HL-60/S4 treated with retinoic acid at 250 ng/mL for 4 days and 3 days (cell line): Measurements from ENCODE around the gene ZNHIT2.

Experiments used
- in situ Hi-C: fragments of 300-500 bp; cut with MboI; formaldehyde crosslinking; loops from 2 replicates; pipeline ENCODE4 v1.7.0; 2022; ENCODE audit warnings: low sequenced_read_pairs

The ZNHIT2 gene

DNA sequence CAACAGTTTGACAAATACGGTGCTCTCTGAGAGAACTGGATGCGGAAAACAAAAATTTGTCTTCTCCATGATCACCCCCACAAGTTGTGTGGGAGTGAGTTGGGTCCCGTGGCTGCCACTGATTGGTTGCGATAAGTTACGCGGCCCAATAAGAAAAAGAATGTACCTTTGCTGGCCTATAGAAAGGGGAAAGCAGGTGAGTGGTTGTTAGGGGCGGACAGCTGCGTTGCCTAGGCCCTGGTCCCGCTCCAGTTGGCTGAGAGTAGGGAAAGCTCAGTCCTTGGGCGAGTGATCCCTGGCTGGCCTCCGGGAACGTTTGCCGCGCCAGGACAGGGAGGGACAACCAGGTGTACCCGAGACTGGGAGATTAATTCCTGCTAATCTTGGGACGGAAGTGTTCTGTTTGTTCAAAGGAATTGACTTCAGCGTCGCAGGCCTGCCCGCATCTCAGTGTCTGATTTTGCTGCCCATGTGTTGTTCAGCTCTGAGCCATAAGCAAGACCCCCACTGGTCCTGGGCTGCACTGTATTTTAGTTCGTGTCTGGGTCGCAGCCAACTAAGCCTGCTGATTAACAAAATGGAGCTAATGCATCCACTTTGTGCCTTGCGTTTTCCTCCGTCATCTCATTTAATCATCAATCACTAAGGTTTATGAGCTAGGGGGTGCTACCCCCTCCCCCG is 17.6 kb upstream of the ZNHIT2 start:
- in situ Hi-C loops = no loop called here

DNA sequence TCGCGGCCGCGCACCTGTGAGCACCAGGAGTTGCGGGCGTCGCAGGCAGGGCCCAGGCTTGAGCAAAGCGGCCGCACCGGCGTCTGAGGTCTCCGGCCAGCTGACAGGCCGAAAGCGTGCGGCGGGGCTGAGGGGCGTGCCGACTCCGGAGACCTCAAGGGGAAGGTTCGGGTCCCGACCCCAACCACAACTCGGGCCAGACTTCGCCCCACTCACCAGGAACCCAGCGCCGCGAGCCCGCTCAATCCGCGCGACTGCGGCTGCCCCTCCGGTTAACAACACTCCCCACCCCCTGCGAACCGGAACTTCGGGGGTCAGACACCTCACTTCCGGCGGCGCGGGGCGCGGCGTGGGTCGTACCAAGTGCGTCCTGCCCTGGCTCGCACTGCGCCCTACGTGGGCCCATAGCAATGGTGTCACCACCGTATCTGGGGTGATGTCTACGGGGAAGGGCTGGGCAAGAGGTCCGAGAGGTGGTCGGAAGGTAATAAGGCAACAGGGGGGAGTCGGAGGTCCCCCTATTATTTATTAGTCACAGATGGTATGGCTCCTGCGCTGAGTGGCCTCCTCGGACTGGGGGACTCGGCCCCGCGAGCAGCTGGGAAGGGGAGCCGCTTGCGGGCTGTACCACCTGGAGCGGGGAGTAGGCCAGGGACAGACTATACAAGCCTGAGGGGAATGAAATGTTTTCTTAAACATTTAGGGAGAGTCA is 16.9 kb upstream of the ZNHIT2 start, which contains the start of gene SYVN1:
SYVN1 (minus strand) TSS at position 280 of the 712 bp plus-strand sequence. CDS start 918 bp downstream, outside the sequence.
- in situ Hi-C loops = no loop called here

DNA sequence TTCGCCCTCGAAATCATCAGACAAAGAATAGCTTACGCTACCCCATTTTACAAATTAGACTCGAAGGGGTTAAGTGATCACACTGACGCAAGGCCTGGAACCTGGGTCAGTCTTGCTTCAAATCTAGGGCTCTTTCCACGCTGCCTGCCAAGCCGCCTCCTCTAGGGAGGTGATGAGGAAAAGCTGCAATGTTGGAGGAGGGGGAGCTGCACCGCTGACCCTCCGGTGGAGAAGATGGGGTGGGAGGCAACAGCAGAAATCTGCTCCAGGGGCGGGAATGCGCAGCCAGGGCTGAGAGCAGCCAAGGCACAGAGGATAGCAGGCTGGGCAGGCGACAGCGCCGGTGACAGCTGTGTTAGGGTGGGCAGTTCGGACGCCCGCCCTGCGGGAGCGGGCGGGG is 16.2 kb upstream of the ZNHIT2 start:
- in situ Hi-C loops = no loop called here

DNA sequence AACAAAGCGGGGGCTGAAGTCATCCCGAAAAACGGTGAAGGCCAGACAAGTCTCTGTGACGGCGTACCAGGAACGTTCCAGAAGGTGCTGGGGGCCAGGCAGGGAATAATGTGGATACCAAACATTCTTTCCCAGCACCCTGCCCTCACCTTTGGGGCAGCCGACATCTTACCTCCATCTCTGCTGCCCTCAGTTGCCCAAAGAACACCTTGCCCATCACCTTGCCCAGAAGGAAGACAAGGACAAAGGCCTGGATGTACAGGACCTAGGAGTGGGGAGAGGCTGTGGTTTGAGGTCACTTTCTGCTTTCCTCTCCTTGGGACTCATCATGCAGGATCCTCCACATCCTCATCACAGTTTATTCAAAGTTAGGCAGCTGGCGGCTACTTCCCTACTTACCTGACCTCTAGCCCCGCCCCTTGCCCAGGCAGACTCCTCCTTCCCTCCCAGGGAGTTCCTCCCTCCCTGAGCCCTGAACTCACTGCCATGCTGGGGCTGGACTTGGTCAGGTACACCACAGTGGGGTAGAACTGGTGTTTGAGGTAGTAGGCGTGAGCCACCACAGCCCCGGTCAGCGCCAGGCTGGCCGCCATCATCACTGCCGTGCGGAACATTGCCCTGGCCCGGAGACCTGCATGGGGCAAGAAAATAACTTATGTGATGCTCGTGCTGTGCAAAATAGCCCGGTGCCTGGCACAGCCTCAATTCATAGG is 15.6 kb upstream of the ZNHIT2 start:
- in situ Hi-C loops = no loop called here

DNA sequence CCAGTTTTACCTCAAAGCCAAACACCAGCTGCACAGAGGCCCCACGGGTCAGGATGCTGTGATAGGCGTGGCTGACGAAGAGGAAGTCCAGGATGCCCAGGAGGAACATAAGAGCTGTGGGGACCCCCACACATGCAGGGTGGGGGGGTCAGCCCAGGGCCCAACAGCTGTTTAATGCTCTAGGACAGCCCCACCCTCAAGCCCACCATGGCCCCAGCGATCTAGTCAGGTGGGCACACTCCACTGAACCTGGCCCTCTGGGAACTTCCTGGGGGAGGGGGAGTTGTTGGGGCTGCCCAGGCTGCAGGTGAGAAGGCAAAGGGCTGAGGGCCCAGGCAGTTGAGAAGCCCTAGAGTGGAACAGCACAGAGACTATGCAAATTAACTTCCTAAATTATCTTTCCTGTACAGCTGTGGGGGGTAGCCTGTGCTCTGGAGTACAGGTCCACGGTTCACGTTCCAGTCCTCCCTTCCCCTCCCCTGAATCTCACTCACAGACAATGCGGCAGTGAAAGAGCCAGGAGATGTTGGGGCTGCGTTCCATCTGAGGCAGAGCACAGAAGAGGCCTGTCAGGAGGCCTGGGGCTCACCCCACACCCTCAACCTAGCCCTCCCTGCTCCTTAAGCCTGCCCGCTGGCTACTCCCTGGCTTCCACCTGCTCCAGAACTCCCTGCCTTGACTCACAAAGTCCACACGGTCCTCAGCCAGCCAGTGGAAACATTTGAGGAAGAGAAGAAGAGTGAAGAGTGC is 14.9 kb upstream of the ZNHIT2 start:
- in situ Hi-C loops = no loop called here

DNA sequence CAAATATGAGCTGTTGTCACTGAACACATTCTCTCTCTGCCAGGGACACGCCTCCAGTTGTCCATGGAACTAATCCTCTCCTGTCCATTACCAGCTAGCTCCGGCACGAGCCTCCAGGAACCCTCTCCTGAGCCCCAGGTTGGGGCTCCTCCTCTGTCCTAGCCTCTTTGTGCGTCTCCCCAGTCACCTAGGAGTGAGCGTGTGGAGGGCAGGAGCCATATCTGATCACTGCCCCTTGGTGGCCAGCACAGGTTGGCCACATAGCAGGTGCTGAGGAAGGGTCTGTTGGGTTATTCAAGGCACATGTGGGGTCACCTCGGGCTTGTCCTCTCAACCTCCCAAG is 14.4 kb upstream of the ZNHIT2 start:
- in situ Hi-C loops = no loop called here

DNA sequence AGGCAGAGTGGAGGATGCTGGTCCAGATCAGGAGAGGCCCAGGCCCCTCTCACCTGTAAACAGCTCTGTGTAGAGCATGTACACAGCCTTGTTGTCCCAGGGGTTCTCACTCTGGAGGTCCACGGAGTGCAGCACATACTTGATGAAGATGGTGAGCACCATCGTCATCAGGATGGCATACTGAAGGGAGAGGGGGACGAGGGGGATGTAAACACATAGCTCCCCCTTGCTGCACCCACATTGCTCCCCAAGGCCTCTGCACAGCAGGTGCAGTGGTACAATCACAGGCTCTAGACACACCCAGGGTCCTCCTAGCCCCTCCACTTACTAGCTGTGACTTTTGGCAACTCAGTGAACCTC is 13.9 kb upstream of the ZNHIT2 start:
- in situ Hi-C loops = no loop called here

DNA sequence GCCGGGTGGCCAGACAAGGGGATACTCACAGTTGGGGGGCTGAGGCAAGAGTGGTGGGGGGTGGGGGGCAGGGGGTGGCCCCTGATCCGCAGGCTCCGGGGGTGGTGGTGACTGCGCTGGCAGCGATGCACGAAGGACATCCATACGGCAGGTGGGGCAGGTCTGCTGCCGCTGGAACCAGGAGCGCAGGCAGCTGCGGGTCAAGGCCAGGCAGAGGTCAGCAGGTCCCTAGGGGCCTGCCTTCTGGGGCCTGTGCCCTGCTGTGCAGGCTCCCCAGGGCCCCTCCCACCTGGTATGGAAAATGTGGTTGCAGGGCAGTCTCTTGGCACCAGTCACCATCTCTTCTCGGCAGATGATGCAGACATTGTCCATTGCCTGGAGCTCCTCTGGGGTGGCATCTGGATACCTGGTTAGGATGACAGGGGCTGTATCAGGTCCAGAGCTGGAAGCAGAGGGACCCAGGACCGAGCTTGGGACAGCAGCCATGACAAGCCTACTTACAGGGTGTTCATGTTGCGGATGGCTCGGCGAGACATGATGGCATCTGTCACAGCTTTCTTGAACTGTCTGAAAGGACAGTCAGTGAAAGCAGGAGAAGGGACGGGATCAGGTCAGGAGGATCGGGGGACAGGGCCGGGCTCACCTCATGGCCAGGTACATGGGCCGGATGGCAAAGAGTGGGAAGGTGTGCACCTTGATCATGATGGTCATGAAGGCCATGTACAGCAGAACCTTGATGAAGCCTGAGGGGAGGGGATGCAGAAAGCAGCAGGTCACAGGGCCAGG is 13.3 kb upstream of the ZNHIT2 start:
- in situ Hi-C loops = no loop called here

DNA sequence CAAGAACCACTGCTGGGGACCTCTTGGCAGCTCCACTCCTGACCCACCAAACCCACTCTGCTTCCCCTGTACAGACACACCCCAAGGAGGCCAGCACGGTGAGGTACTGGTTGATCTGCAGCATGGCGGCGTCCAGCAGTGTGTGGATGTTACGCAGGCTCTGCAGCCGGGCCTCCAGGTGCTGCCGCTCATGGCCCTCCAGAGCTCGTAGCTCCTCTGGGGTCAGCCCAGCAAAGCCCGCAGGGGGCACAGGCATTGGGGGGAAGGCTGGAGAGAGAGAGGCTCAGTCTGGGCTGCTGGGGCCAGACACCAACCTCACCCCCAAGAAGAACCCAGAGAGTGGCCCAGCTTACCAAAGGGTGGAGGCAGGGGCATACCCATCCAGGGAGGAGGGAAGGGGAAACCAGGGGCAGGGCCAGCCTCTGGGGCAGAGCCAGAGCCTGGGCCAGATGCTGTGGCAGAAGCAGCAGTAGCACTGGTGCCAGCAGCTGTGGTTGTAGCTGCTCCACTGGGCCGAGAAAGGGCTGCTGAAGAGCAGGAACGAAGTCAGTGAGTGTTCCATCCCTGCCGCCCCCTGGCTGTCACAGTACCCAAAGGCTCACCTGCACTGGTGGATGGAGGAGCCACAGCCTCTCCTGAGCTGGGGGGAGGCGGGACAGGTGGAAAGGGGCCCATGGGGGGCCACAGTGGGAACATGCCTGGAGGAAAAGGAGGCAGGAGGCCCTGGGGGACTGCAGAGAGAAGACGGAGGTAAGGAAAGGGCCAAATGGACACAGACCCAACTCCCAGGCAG is 12.3 kb upstream of the ZNHIT2 start:
- in situ Hi-C loops = no loop called here

DNA sequence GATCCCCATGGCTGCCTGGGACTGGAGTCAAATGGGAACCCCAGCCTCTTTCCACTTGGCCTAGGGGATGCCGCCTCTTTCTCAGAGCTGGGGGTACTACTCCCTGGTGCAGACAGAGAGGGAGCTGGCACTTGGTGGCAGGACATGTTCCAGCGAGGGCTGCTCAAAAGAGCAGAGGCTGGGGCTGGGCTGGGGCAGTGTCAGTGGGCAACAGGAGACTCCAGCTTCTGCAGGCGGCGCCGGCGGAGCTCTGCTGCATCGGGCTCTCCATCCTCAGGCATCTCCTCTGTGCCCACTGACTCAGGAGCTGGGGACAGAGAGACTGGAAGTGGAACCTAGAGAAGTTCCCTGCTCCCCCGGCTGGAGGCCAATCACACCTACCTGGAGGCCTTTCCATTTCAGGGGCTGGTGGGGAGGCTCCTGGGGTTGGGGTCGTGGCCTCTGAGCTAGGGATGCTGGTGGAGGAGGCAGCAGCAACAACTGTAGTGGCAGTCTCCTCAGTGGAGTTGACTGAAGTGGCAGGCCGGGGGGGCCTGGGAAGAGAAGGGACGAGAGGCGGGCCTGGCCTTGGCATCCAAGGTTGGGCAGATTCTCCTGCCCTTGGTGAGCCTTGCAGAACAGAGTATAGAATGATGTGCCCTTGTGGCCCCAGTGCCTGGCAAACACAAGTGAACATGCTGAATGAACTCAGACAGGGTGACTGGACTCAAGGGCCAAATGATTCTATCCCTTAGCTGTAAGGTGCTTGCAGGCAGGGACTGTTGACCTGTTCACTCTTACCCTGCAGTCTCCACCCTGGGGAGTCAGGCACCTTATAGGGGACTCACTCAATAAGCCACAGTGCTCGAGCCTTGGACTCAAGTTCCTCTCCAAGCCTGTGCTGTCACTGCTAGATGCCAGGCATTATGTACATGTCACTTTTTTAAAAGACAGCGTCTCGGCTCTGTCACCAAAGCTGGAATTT is 11.0 kb upstream of the ZNHIT2 start:
- in situ Hi-C loops = no loop called here

DNA sequence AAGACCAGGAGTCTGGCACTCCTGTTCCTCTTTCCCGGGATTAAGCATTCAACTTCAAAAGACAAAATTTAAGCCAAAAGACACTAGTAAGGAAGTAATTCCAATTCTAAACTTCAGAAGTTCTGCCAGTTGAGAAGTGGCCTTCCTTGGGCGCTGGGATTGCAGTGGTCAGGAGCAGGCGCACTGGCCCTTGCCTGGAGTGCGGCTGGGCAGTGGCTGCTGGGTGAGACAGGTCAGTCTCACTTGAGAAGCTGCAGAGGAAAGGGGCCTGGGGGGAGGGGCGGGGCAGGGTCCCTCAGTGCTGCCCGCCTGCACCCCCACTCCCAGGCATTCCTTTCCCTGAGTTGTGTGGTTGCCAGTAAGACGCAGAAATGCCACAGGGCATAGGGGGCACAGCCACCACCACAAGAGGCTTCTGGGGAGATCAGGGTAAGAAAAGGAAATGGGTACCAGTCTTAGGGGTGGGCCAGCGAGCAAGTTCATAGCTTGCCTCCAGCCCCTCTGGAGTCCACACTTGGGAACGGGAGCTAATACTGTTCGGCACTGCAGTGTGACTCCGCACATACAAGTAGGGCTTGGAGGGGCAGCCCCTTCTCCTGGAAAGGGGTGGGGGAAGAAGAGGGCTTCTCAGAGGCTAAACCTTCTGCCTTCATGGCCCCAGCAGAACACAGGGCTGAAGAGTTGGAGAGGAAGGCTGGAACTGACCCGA is 10.1 kb upstream of the ZNHIT2 start:
- in situ Hi-C loops = no loop called here

DNA sequence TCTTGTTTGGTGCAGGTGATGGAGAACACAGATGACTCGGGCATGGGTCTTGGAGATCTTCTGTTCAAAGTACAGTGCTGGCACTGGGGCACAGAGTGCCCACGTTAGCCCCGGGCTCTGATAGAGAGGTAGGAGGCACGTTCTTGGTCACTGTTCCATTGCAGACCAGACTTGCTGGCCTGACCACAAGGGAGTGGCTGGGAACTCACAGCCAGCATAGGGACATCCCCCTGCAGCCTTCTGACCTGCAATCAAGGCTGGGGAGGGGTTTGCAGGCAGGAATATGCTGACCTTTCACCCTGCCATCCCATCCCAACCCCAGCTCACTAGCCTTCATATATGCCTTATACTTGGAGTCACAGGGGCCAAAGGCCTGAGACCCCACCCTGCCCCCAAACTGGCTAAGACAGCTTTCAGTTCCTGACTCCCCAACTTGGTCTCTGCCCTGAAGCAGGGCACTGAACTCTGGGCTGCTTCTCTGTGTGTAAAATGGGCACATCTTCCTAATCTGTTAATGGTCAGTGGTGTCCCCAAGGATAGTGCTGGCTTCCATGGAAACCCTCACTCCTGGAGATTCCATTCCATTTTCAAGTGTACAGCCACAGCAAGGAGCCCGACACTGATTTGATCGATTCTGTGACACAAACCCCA is 9.2 kb upstream of the ZNHIT2 start:
- in situ Hi-C loops = no loop called here

DNA sequence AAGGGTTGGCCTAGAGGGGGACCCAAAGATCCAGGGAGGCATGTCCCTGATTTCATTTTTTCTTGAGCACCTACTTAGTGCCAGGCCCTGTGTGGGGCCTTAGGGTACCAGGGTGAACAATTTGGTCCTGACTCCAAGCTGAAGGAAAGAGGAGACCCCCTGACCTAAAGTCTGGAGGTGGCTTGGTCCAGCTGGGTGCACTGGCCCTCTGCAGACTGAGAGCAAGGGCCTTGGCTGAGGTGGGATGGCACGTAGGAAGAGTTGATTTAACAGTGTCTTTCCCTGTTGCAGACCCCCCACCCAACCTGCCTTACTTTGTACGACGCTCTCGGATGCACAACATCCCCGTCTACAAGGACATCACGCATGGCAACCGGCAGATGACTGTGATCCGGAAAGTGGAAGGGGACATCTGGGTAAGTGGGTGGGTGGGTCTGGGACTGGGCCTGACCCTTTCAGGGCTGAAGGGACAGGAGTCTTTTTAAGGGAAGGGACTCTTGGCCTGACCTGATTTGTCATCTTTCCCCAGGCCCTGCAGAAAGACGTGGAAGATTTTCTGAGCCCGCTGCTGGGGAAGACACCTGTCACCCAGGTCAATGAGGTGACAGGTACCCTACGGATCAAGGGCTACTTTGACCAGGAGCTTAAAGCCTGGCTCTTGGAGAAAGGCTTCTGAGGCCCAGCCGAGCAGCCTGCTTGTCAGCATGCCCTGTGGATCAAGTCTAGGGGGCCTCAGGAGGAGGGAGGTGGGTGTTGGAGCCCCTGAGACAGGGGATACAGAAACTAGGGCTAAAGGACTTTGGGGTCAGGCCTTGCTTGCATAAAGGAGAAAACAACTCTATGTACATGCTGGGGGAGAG is 7.9 kb upstream of the ZNHIT2 start:
- in situ Hi-C loops = no loop called here

DNA sequence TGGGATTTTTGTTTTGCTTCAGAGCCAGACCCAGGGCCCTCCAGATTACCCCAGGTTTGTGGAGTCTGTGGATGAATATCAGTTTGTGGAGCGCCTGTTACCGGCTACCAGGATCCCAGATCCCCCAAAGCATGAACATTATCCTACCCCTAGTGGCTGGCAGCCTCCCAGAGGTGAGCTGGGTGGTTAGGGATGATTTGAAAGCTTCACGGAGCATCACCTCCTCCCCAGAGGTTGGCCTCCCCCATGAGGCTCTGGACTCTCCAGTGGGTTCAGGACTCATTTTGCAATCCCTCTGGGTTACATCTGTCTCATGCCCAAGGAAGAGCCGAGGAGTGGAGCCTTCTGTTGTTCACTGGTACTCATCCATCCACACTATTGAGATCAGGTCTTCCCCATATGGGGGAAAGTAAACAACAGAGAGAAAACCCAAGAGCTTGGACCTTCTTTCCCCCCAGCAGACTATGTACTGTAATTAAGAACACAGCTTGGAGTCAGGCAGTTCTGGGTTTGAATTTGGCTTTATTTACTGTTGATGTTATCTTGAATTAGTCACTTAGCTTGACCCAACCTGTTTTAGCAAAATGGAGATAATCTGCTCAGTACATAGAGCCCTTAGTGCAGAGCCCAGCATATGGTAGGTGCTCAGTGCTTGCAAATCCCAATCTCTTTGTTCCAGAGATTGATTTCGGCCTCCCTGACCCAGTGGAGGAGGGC is 7.1 kb upstream of the ZNHIT2 start:
- in situ Hi-C loops = no loop called here

DNA sequence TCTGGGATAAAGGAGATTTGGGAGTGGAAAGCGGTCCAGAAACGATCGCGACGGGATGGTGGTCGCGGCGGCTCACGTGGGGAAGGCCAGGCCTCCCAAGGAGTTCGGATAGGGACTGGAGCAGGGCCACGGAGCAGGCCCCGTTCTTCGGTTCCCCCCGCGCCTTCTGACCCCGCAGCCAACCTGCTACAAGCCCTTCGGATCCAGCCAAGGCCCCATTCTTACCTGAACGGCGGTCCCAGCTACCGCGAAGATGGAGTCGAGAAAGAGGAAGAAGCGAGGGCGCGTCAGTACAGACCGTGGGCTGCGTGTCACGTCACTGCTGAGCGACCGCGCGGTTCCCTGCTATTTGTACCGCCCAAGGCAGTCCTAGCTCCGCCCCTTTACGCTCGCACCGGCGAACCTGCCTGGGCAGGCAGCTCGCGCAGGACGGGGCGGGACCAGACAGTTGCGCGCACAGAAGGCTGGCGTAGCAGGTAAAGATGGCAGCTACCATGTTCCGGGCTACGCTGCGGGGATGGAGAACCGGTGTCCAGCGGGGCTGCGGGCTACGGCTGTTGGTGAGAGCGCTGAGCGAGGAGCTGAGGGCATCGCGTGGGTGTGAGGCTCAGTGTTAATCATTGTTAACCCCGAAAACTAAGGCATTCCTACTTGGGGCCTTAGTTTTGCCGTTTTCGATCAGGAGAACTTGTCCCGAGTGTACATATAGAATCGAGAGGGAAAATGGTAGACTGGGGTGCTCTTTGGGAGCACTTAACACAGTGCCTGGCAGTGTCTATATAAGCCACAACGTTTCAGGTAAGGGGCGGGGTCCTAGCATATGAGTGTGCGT is 4.6 kb upstream of the ZNHIT2 start, which contains the start of the genes FAU and MRPL49:
FAU (minus strand) TSS at position 270 of the 832 bp plus-strand sequence. CDS start 321 bp downstream, outside the sequence.
MRPL49 (plus strand) TSS at position 457 of the 832 bp plus-strand sequence; CDS start at position 483, 26 bp downstream.
- in situ Hi-C loops = no loop called here
